Ovary (tissue), 9 donors: ENCODE measurements around the gene RAI14. TPM values are rescaled to one million over a fixed set of nuclear protein-coding genes. Genes with fewer than 3 reads are reported as not detected.

ENCODE experiments used
- DNase-seq, 5 donors: peaks; one replicate each; pipeline ENCODE4 v3.0.0-alpha.2; 2019 to 2020
- H3K27ac ChIP-seq, 2 donors: fragments of 200-600 bp; one replicate each; pipeline versions ENCODE4 v1.5.1 to v1.8.0; 2019 to 2022
- H3K27me3 ChIP-seq: fragments of 200-600 bp; one replicate; pipeline ENCODE4 v1.8.0; 2022
- H3K36me3 ChIP-seq: fragments of 200-600 bp; sonication (generic); one replicate; pipeline ENCODE4 v1.5.1; 2019
- H3K4me1 ChIP-seq: one replicate; pipeline ENCODE4 v1.8.1; 2013; ENCODE audit warnings: mild to moderate bottlenecking, moderate library complexity; ENCODE audit not compliant: insufficient read depth
- H3K4me3 ChIP-seq: fragments of 200-600 bp; sonication (generic); one replicate; pipeline ENCODE4 v1.5.1; 2017
- H3K9me3 ChIP-seq, 2 donors: fragments of 200-600 bp in 1 of 2; sonication (generic) in 1 of 2; one replicate each; pipeline versions ENCODE4 v1.5.1 to v1.8.1; 2013 to 2019; ENCODE audit warnings: mild to moderate bottlenecking in 1 of 2, moderate library complexity in 1 of 2
- EP300 ChIP-seq: sonication (generic); formaldehyde crosslinking; IDR thresholded peaks from one replicate; pipeline ENCODE4 v1.6.1; 2017; ENCODE audit warnings: antibody characterized with exemption
- POLR2A ChIP-seq: fragments of 450-650 bp; IDR thresholded peaks from one replicate; pipeline ENCODE4 v1.6.1; 2017; ENCODE audit warnings: antibody characterized with exemption, mild to moderate bottlenecking, moderate library complexity
- WGBS, 3 donors: extraction: QIAGEN DNeasy Blood & Tissue Kit in 1 of 3; methylation state at CpG; one replicate each; pipeline versions ENCODE4 v1.1.5 to v1.1.7; 2013 to 2017; 5-methylcytosine and 5-hydroxymethylcytosine counted together
- intact Hi-C, 4 donors: fragments of 100-400 bp; cut with DNase I; formaldehyde crosslinking; loops; one replicate each; pipeline versions ENCODE4 v1.11.0 to v1.15.1; 2022 to 2023
- polyA plus RNA-seq, 2 donors: library from polyadenylated mRNA; stranded (reverse); fragments of 200-250 nt in 1 of 2; fragments of 350-450 nt in 1 of 2; fragmentation: Illumina TruSeq in 1 of 2; extraction: RNeasy Lipid Tissue Mini Kit (QIAGEN cat#74804) in 1 of 2; gene quantifications; one replicate each; pipeline ENCODE4 v1.2.3, GENCODE V29; 2013 to 2014
- total RNA-seq, 7 donors: library from RNA; depleted of rRNA in 2 of 7; stranded (reverse); fragments of >200 nt in 2 of 7; fragmentation: NEBNext Ultra II Directional in 3 of 7; extraction: Animal tissue kit (Norgen Biotek cat#: 25700) in 3 of 7; gene quantifications; one replicate each; pipeline versions ENCODE4 v1.1.0 to v1.2.4, GENCODE V29; 2016 to 2023
- TF ChIP-seq, protein P1 (sequence below), 3 donors: fragments of 450-650 bp in 2 of 3; fragments of 200-600 bp in 1 of 3; IDR thresholded peaks; one replicate each; pipeline versions ENCODE4 v1.5.1 to v1.8.0; 2016 to 2022; ENCODE audit warnings: antibody characterized with exemption in 3 of 3, mild to moderate bottlenecking in 1 of 3
- donor health status: DM: no; HTN: no; CAD: no; lungs with moderate emphysema.
- donor health status: DM: no; HTN: no; CAD: no.
- donor health status: Bipolar disorder and iron deficiency.
- donor health status: DM: yes; HTN: yes; CAD: no.
- donor health status: DM: no; HTN: no; CAD: no.
- donor health status: DM: yes; HTN: yes; CAD: no.

The RAI14 gene
- total and polyA plus RNA-seq, 9 donors: 8.2 to 36.1 (median 25.9) TPM

DNA sequence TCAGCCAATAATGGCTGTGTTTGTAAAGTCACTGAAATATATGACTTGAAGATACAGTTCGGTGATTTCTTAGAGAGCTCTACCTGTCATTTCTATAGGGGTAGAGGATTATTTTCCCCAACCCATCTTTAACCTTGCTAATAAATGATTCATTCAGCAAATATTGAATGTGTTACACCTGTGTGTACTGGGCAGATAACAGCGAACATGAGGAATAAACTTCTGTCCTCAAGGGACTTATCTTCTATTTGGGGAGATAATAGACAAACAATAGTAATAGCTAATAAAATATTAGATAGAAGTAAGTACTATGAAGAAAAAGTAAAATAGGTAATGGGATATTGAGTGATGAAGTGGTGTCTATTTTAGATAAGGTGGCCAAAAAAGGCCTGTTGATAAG, 192.1 kb downstream of the RAI14 start:
- H3K4me3 ChIP-seq: no peak overlapping the region
- WGBS, 3 donors: 94 to 98% (median 95%) methylated on average over 2 of the region's 2 CpGs
- TF ChIP-seq, protein P1, sequence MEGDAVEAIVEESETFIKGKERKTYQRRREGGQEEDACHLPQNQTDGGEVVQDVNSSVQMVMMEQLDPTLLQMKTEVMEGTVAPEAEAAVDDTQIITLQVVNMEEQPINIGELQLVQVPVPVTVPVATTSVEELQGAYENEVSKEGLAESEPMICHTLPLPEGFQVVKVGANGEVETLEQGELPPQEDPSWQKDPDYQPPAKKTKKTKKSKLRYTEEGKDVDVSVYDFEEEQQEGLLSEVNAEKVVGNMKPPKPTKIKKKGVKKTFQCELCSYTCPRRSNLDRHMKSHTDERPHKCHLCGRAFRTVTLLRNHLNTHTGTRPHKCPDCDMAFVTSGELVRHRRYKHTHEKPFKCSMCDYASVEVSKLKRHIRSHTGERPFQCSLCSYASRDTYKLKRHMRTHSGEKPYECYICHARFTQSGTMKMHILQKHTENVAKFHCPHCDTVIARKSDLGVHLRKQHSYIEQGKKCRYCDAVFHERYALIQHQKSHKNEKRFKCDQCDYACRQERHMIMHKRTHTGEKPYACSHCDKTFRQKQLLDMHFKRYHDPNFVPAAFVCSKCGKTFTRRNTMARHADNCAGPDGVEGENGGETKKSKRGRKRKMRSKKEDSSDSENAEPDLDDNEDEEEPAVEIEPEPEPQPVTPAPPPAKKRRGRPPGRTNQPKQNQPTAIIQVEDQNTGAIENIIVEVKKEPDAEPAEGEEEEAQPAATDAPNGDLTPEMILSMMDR (IDR thresholded peaks at IDR 0.05): no peak
- TF ChIP-seq EP300 (no peak), POLR2A (no peak)

DNA sequence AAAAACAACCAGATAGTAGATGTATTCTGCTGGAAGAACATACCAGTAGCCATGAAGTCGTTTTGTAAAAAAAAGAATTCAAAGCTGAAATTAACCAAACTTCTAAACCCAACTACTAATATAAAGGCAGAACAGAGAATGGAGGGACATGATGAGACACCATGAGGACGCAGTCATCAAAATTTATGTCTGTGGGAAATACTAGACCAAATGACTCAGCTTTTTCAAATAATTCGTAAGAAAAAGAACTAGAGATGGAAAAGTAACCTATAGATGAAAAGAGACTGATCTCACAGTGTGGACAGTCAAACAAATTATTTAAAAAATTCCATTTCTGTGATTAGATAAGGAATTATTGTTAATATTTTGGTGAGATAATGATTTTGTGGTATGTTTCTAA, 193.1 kb downstream of the RAI14 start:
- DNase-seq: no peak
- Histone ChIP-seq H3K27ac (no peak overlapping the region), H3K4me1 (no peaks in the 10 kb centered on the region), H3K9me3 (no peaks in the 10 kb centered on the region), H3K4me3 (no peak overlapping the region), H3K27me3 (no peaks in the 10 kb centered on the region), H3K36me3 (no peaks in the 10 kb centered on the region)
- TF ChIP-seq EP300 (no peak), POLR2A (no peak)
- TF ChIP-seq, protein P1 (IDR thresholded peaks at IDR 0.05): no peak
- intact Hi-C loops: no loop called here
- 90 to 96% (median 94%) methylated on average over 3 of the region's 3 CpGs for WGBS, 3 donors

More for the DNA sequence above, 192.1 kb downstream of the RAI14 start:
- intact Hi-C loops: no loop called here
- Histone ChIP-seq H3K27me3 (no peaks in the 10 kb centered on the region), H3K27ac (no peak overlapping the region), H3K36me3 (no peaks in the 10 kb centered on the region), H3K4me1 (no peaks in the 10 kb centered on the region), H3K9me3 (no peaks in the 10 kb centered on the region)
- no peak for DNase-seq

DNA sequence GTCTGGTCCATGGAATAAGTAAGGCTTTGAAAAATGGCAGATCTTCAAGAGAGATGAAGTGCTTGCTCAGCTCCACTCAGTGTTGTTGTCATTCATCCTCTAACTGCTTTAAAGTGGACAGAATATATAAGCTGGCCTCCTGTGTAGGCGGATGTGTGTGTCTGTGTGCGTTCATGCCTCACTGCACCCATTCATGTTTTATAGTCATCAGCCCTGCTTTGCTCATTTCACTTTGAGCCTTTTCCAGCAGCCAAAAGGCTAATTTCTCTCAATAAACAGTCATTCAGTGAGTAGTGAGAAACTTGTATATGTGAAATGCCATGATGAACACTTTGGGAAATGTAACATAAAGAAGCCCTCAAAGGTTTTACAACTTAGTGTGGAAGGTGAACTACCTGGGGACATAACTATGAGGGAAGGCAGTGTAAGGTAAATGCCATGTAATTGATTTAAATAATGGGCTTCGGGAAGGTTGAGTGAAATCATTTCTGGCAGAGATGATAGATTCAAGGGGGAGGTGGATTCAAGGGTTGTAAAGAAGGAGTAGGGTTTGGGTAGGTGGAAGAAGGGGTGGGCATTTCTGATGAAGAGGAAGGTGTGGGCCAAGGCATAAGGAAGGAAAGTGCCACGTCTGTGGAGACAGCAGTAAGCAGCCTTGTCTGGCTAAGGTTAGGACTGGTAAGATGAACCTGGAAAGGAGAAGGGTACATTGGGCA, 198.5 kb downstream of the RAI14 start:
- H3K4me1 ChIP-seq: no peaks in the 10 kb centered on the region
- H3K4me3 ChIP-seq: no peak overlapping the region
- WGBS, 3 donors: 74 to 82% (median 78%) methylated on average over 4 of the region's 4 CpGs
- no peaks in the 10 kb centered on the region for H3K36me3 ChIP-seq
- H3K27me3 ChIP-seq: no peaks in the 10 kb centered on the region
- no peak for DNase-seq
- H3K27ac ChIP-seq: no peak overlapping the region
- TF ChIP-seq POLR2A: no peak
- TF ChIP-seq EP300: no peak
- TF ChIP-seq, protein P1 (IDR thresholded peaks at IDR 0.05): no peak
- intact Hi-C loops: no loop called here
- H3K9me3 ChIP-seq: no peaks in the 10 kb centered on the region

DNA sequence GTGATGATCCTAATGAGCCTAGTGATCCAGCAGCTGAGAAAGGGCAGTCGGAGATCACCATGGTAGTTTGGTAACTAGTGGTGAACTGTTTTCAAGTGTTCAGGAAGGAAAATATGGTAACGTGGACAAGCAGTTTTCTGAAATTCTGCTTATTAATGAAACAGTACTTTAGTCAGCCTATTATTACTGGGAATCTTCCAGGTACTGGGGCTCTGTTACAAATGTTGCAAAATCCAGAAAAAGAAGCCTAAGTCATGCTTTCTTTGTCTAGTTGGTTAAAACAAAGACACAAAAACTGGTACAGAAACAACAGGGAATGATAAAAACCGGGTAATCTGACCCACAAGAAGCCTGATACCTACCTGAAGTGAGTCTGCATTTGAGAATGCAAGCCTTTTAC, 201.0 kb downstream of the RAI14 start:
- Histone ChIP-seq H3K27ac (no peak overlapping the region), H3K27me3 (no peaks in the 10 kb centered on the region), H3K36me3 (no peaks in the 10 kb centered on the region), H3K9me3 (no peaks in the 10 kb centered on the region), H3K4me3 (no peak overlapping the region), H3K4me1 (no peaks in the 10 kb centered on the region)
- no peak for DNase-seq
- 75 to 79% (median 79%) methylated on average over 3 of the region's 3 CpGs for WGBS, 3 donors
- intact Hi-C loops: no loop called here
- TF ChIP-seq, protein P1 (IDR thresholded peaks at IDR 0.05): no peak
